ENCODE measurements around the gene SLC25A6.
"Not testable (repeated sequence)": the region's sequence is repeated elsewhere in the genome, so short reads cannot be mapped to it uniquely, and the experiment has no call there.

Gene SLC25A6

GRCh38 chrX:1391707-1392375, at the start of gene SLC25A6:
Gene SLC25A6, minus strand, starts transcription at chrX:1392113. Its CDS starts 104 bp downstream, at chrX:1392009.
- peak; percentile 94 for DNase-seq (ENCODE audit: extremely low read depth, low read depth)
- TF ChIP-seq CTCF (IDR thresholded peaks at IDR 0.05; ENCODE audit: low read depth, low read length) = no peak; the same call in 1 of the 2 replicates

- no peak for TF ChIP-seq CTCF (IDR thresholded peaks at IDR 0.05; ENCODE audit: low read depth, low read length)
- DNase-seq (ENCODE audit: extremely low read depth, low read depth) = no peak
Observed at GRCh38 chrX:1440506-1440905, 48.6 kb upstream of the SLC25A6 start.

GRCh38 chrX:1435241-1435895, 43.5 kb upstream of the SLC25A6 start:
- no peak for DNase-seq (ENCODE audit: extremely low read depth, low read depth)
- no peak for TF ChIP-seq CTCF (IDR thresholded peaks at IDR 0.05; ENCODE audit: low read depth, low read length)

GRCh38 chrX:1434871-1435240, 42.9 kb upstream of the SLC25A6 start:
- no peak for TF ChIP-seq CTCF (IDR thresholded peaks at IDR 0.05; ENCODE audit: low read depth, low read length)
- no peak for DNase-seq (ENCODE audit: extremely low read depth, low read depth)

- DNase-seq (ENCODE audit: extremely low read depth, low read depth) = no peak
- no peak for TF ChIP-seq CTCF (IDR thresholded peaks at IDR 0.05; ENCODE audit: low read depth, low read length)
Observed at GRCh38 chrX:1433646-1434357, 41.9 kb upstream of the SLC25A6 start.

- no peak for DNase-seq (ENCODE audit: extremely low read depth, low read depth)
- no peak for TF ChIP-seq CTCF (IDR thresholded peaks at IDR 0.05; ENCODE audit: low read depth, low read length)
Observed at GRCh38 chrX:1430451-1430850, 38.5 kb upstream of the SLC25A6 start.

GRCh38 chrX:1427756-1428155, 35.8 kb upstream of the SLC25A6 start:
- DNase-seq (ENCODE audit: extremely low read depth, low read depth) = no peak
- no peak for TF ChIP-seq CTCF (IDR thresholded peaks at IDR 0.05; ENCODE audit: low read depth, low read length)

GRCh38 chrX:1426321-1426720, 34.4 kb upstream of the SLC25A6 start:
- DNase-seq (ENCODE audit: extremely low read depth, low read depth) = not testable (repeated sequence)
